ENCODE results near the gene ANO6.

GRCh38 chr12:45273717-45274271 is 57.9 kb downstream of the ANO6 start:
- TF ChIP-seq CTCF (conservative IDR thresholded peaks at IDR 0.05; ENCODE audit: low read depth, low read length): no peak
- no peak for TF ChIP-seq EZH2 (IDR thresholded peaks at IDR 0.05; ENCODE audit: low read length, unreplicated experiment)

All from PC-3 (cell line).